GM06990 (cell line): ENCODE data around the gene CASZ1.

Experiments
- DNase-seq: peaks from one replicate; pipeline ENCODE4 v3.0.0-alpha.2; 2011; ENCODE audit not compliant: insufficient read length; ENCODE audit errors: extremely low read depth
- H3K27me3 ChIP-seq: replicated peaks from 2 replicates; pipeline ENCODE4 v1.6.0; 2011; ENCODE audit warnings: low read length; ENCODE audit not compliant: control insufficient read depth, insufficient read depth
- H3K36me3 ChIP-seq: 2 replicates; pipeline ENCODE4 v1.5.1; 2011; ENCODE audit warnings: low read length; ENCODE audit not compliant: control insufficient read depth, insufficient read depth
- H3K4me3 ChIP-seq: replicated peaks from 2 replicates; pipeline ENCODE4 v1.5.1; 2011; ENCODE audit warnings: low read depth, mild to moderate bottlenecking, control low read depth, low read length
- TF ChIP-seq, protein P1 (sequence below): IDR thresholded peaks from 2 replicates; pipeline ENCODE4 v1.5.1; 2011; ENCODE audit warnings: low read length, control low read depth, mild to moderate bottlenecking, inconsistent platforms; ENCODE audit not compliant: insufficient read depth, poor library complexity, severe bottlenecking

Gene CASZ1

DNA sequence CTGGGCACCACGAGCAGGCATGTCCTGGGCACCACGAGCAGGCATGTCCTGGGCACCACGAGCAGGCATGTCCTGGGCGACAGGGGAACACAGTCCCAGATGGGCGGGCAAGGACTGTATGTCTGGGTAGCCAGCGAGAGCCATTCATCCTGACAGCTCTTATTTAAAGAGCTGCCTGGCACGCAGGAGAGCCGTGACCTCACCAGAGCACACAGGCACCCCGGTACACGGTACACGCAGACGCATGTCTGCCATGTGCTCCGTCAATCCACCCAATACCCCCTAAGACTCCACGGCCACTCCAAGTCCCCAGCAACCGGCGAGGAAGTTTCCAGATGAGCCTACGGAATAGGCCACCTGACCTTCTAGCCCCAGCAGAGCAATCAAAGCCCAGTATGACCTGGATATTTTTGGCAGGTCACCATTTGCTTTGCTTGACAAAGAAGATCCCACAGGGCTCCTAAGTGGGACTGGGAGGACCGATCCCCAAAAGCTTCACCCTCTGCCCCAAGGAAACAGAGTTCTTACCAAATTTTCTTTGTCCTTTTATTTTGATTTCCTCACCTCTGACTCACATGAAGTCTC lies 51.7 kb downstream of the CASZ1 start:
- H3K4me3 ChIP-seq: no peak overlapping the region
- H3K36me3 ChIP-seq: no peaks in the 10 kb centered on the region
- no peaks in the 10 kb centered on the region; the same call in 1 of the 2 replicates for H3K27me3 ChIP-seq
- TF ChIP-seq, protein P1, sequence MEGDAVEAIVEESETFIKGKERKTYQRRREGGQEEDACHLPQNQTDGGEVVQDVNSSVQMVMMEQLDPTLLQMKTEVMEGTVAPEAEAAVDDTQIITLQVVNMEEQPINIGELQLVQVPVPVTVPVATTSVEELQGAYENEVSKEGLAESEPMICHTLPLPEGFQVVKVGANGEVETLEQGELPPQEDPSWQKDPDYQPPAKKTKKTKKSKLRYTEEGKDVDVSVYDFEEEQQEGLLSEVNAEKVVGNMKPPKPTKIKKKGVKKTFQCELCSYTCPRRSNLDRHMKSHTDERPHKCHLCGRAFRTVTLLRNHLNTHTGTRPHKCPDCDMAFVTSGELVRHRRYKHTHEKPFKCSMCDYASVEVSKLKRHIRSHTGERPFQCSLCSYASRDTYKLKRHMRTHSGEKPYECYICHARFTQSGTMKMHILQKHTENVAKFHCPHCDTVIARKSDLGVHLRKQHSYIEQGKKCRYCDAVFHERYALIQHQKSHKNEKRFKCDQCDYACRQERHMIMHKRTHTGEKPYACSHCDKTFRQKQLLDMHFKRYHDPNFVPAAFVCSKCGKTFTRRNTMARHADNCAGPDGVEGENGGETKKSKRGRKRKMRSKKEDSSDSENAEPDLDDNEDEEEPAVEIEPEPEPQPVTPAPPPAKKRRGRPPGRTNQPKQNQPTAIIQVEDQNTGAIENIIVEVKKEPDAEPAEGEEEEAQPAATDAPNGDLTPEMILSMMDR: no peak
- no peak for DNase-seq

DNA sequence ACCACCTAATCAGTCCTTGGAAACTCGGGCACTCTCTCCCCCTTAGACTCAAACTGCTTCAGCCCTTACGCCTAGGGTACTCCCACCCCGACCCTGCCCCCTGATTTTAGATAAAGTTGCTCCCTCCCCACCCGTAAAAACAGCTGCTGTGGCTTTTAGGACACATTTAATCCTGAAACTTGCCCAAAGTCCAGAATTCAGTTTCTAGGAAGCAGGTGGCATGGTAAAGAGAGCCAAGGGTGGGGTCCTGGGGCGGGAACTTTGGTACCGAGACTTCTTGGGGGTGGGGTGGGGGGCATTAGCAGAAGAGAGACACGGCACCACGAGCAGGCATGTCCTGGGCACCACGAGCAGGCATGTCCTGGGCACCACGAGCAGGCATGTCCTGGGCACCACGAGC lies 52.4 kb downstream of the CASZ1 start:
- no peak overlapping the region for H3K4me3 ChIP-seq
- no peaks in the 10 kb centered on the region; the same call in 1 of the 2 replicates for H3K27me3 ChIP-seq
- no peak for DNase-seq
- H3K36me3 ChIP-seq: no peaks in the 10 kb centered on the region
- TF ChIP-seq, protein P1: no peak

DNA sequence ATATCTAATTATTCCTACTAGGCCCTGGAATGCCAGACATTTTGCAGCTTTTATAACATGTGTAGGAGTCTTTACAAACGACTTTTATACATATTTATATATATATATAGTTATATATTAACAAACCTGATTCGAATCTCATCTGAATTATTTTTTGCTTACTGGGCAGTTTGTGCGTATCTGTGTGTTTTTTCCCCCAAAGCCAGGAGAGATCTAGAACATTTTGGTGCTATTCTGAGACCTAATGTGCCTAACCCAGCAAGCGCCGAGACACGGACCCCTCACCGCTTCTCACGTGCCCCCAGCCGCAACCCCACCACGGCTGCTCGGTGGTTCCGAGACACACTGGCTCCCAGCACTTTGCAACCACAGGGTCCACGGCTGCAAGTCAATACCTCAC lies 54.8 kb downstream of the CASZ1 start:
- no peak for DNase-seq
- Histone ChIP-seq H3K36me3 (no peaks in the 10 kb centered on the region), H3K4me3 (no peak overlapping the region), H3K27me3 (no peaks in the 10 kb centered on the region; the same call in 1 of the 2 replicates)
- TF ChIP-seq, protein P1: no peak

DNA sequence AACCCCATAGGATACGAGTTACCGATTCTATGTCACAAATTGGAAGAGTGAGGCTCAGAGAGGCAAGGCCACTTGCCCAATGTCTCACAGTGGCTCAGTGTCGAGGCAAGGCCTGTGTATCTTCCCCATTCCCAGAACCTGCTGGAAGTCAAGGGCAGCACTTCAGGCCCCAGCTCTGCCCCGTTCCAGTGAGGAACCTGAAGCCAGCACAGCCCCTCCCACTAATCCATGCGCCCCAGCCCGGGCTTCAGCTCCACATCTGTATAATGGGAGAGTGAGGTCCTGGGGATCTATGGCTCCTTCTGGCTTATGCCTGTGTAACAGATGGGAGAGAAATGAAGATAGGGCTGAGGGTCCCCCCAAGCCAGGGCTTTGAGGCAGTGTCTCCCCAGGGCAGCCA lies 56.3 kb downstream of the CASZ1 start:
- H3K4me3 ChIP-seq: no peak overlapping the region
- H3K36me3 ChIP-seq: no peaks in the 10 kb centered on the region
- TF ChIP-seq, protein P1: no peak
- DNase-seq: no peak
- H3K27me3 ChIP-seq: no peaks in the 10 kb centered on the region; the same call in 1 of the 2 replicates

DNA sequence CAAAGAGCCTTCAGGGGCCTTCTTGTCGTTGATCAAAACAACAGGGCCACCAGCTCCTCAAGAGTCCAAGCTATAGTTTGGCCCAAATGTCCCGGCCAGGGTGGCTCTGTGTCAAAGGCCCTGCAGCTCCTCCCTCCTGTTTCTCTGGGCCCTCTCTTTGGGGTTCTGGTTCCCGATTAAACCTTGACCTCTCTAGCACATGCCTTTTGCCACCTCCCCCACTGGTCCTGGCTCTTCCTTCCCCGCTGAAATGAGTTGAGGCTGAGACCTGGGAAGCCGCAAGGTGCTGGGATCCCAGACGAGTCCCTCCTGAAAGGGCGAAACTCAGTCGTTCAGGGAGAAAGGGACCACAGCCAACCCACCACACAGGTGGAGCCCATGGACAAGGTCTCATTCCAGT lies 56.9 kb downstream of the CASZ1 start:
- TF ChIP-seq, protein P1: no peak
- DNase-seq: no peak
- H3K4me3 ChIP-seq: no peak overlapping the region
- no peaks in the 10 kb centered on the region for H3K27me3 ChIP-seq
- H3K36me3 ChIP-seq: no peaks in the 10 kb centered on the region
